Tibial nerve (tissue), 4 donors: ENCODE results near the gene AMIGO3. TPM values are rescaled to one million over a fixed set of nuclear protein-coding genes. Genes with fewer than 3 reads are reported as not detected.
"Not testable (repeated sequence)": the region's sequence is repeated elsewhere in the genome, so short reads cannot be mapped to it uniquely, and the experiment has no call there.

Source experiments
- DNase-seq, 2 donors: peaks; one replicate each; pipeline ENCODE4 v3.0.0-alpha.2; 2019; ENCODE audit warnings: low spot score in 2 of 2
- H3K27ac ChIP-seq, 4 donors: fragments of 200-600 bp; sonication (generic) in 3 of 4; one replicate each; pipeline ENCODE4 v1.5.1; 2017 to 2019; ENCODE audit warnings: mild to moderate bottlenecking in 1 of 4
- H3K27me3 ChIP-seq, 2 donors: fragments of 200-600 bp; sonication (generic) in 1 of 2; one replicate each; pipeline versions ENCODE4 v1.5.1 to v1.6.0; 2017 to 2019
- H3K36me3 ChIP-seq, 3 donors: fragments of 200-600 bp; sonication (generic); one replicate each; pipeline ENCODE4 v1.5.1; 2018 to 2019
- H3K4me1 ChIP-seq, 4 donors: fragments of 200-600 bp; sonication (generic) in 3 of 4; one replicate each; pipeline ENCODE4 v1.5.1; 2017 to 2019
- H3K4me3 ChIP-seq, 4 donors: fragments of 200-600 bp; sonication (generic) in 3 of 4; one replicate each; pipeline ENCODE4 v1.5.1; 2017 to 2019; ENCODE audit warnings: mild to moderate bottlenecking in 1 of 4, moderate library complexity in 1 of 4
- H3K9me3 ChIP-seq, 4 donors: fragments of 200-600 bp; sonication (generic) in 3 of 4; one replicate each; pipeline ENCODE4 v1.5.1; 2017 to 2019
- CTCF ChIP-seq, 5 experiments: fragments of 200-600 bp in 3 of 5; fragments of 450-650 bp in 2 of 5; sonication (generic) in 3 of 5; IDR thresholded peaks; one replicate each; pipeline ENCODE4 v1.5.1; 2016 to 2019; ENCODE audit warnings: antibody characterized with exemption in 5 of 5, mild to moderate bottlenecking in 3 of 5, moderate library complexity in 2 of 5
- EP300 ChIP-seq, 2 donors: sonication (generic); formaldehyde crosslinking; IDR thresholded peaks; one replicate each; pipeline ENCODE4 v1.6.1; 2017; ENCODE audit warnings: antibody characterized with exemption in 2 of 2, mild to moderate bottlenecking in 1 of 2
- POLR2A ChIP-seq, 2 donors: fragments of 450-650 bp; IDR thresholded peaks; one replicate each; pipeline ENCODE4 v1.6.1; 2017; ENCODE audit warnings: antibody characterized with exemption in 2 of 2, mild to moderate bottlenecking in 2 of 2, moderate library complexity in 2 of 2
- WGBS, 2 donors: methylation state at CpG; one replicate each; pipeline ENCODE4 v1.1.5; 2018; 5-methylcytosine and 5-hydroxymethylcytosine counted together
- total RNA-seq, 4 donors: library from RNA; depleted of rRNA; stranded (reverse); fragments of >200 nt; gene quantifications; one replicate each; pipeline ENCODE4 v1.1.0, GENCODE V29; 2016

The AMIGO3 gene
- total RNA-seq, 4 donors from 2014 or later = 2.1 to 4.2 TPM; not detected in 2

DNA sequence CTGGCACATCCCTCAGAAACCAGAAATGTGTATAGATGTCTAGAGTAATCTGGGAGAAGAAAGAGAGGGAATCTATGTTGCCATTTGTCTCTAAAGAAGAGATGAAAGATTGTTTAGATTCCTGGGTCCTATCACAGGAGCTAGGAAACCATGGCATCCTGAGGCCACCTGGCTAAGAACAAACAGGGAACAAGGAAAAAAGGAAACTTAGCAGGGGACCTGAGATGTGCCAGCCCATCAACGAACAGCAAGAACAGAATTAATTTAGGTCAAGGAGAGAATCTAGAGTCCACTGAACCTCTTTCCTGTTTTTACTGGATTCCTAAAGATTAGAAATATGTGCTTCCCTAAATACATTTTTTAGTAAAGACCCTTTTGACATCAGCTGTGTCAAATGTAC is 36.6 kb upstream of the AMIGO3 start:
- Histone ChIP-seq H3K27ac (no peak overlapping the region), H3K27me3 (no peaks in the 10 kb centered on the region), H3K36me3 (no peaks in the 10 kb centered on the region), H3K4me3 (no peak overlapping the region), H3K9me3 (no peaks in the 10 kb centered on the region), H3K4me1 (peaks cover 0 to 77% (median 9%) of the 10 kb centered on the region in 4 donors)
- DNase-seq = no peak
- TF ChIP-seq EP300 (IDR thresholded peaks at IDR 0.05) = no peak
- TF ChIP-seq CTCF (IDR thresholded peaks at IDR 0.05) = no peak
- no peak for TF ChIP-seq POLR2A (IDR thresholded peaks at IDR 0.05)
- WGBS, 2 donors = 69 to 74% methylated on average over 1 of the region's 1 CpG

DNA sequence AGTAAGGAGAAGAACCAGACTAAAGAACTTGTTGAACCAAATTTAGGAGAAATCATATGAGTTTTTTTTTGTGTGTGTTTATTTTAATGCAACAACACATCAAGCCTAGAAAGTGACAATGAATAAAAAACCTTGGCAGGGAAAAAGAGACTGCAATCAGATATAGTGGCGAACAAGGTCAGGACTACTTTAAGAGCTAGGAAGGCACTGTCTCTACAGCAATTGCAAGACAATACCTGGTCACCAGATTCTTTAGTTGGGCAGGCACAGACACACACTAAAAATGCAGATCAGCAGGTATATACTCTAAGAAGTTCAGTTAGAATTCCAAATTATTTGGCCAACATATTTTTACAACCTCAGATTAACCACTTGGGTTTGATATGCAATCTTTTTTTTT is 35.1 kb upstream of the AMIGO3 start:
- Histone ChIP-seq H3K4me1 (peaks cover 0 to 73% (median 9%) of the 10 kb centered on the region in 4 donors), H3K27me3 (no peaks in the 10 kb centered on the region), H3K27ac (no peak overlapping the region), H3K4me3 (no peak overlapping the region), H3K36me3 (no peaks in the 10 kb centered on the region), H3K9me3 (no peaks in the 10 kb centered on the region)
- no peak for DNase-seq
- TF ChIP-seq POLR2A (IDR thresholded peaks at IDR 0.05) (no peak), EP300 (IDR thresholded peaks at IDR 0.05) (no peak)
- 96 to 100% methylated on average over 1 of the region's 1 CpG for WGBS, 2 donors

- no peak overlapping the region for H3K27ac ChIP-seq
- no peaks in the 10 kb centered on the region for H3K9me3 ChIP-seq
- WGBS, 2 donors = 67 to 71% methylated on average over 4 of the region's 4 CpGs
- H3K36me3 ChIP-seq = peaks cover 0 to 17% (median 6%) of the 10 kb centered on the region in 3 donors
- no peak for DNase-seq
- H3K4me1 ChIP-seq = peaks cover 0 to 62% (median 9%) of the 10 kb centered on the region in 4 donors
- no peaks in the 10 kb centered on the region for H3K27me3 ChIP-seq
- TF ChIP-seq EP300 (IDR thresholded peaks at IDR 0.05) (no peak), POLR2A (IDR thresholded peaks at IDR 0.05) (no peak), CTCF (IDR thresholded peaks at IDR 0.05) (no peak)
- no peak overlapping the region for H3K4me3 ChIP-seq
Observed at GRCh38 chr3:49751501-49751900, 32.0 kb upstream of the AMIGO3 start.

DNA sequence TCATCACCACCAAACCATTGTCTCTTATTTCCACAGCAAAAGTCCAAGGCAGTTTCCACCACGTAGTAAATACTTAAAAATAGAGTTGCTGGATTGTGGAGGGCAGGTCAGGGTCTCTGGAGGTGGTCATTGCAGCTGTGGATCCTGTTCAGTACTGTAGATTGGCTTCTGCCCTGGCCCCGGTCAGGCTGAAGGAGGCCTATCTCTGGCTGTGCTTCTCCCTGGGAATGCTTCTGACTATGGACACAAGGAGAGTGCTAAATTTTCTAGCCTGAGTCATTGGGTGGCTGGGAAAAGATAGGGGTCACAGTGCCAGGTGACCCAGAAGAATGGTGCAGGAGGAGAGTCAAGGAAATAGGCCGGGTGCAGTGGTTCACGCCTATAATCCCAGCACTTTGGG is 30.6 kb upstream of the AMIGO3 start:
- WGBS, 2 donors = 84 to 86% methylated on average over 4 of the region's 4 CpGs

GRCh38 chr3:49748874-49749273 is 29.4 kb upstream of the AMIGO3 start:
- not testable (repeated sequence) for H3K4me3 ChIP-seq, H3K27ac ChIP-seq, H3K9me3 ChIP-seq, H3K27me3 ChIP-seq, DNase-seq
- peaks cover 0 to 33% (median 6%) of the 10 kb centered on the region in 3 donors for H3K36me3 ChIP-seq
- WGBS, 2 donors = 82 to 91% methylated on average over 5 of the region's 5 CpGs
- H3K4me1 ChIP-seq = peaks cover 0 to 54% (median 6%) of the 10 kb centered on the region in 4 donors

More for the DNA sequence above, 30.6 kb upstream of the AMIGO3 start:
- TF ChIP-seq POLR2A (IDR thresholded peaks at IDR 0.05) (no peak), EP300 (IDR thresholded peaks at IDR 0.05) (no peak), CTCF (IDR thresholded peaks at IDR 0.05) (no peak)
- Histone ChIP-seq H3K4me1 (peaks cover 0 to 59% (median 9%) of the 10 kb centered on the region in 4 donors), H3K27ac (no peak overlapping the region), H3K27me3 (no peaks in the 10 kb centered on the region), H3K4me3 (no peak overlapping the region), H3K36me3 (peaks cover 0 to 29% (median 6%) of the 10 kb centered on the region in 3 donors), H3K9me3 (no peaks in the 10 kb centered on the region)
- DNase-seq = no peak

GRCh38 chr3:49747792-49748480 is 28.5 kb upstream of the AMIGO3 start:
- Histone ChIP-seq H3K27me3 (no peaks in the 10 kb centered on the region), H3K27ac (no peak overlapping the region), H3K9me3 (no peaks in the 10 kb centered on the region), H3K4me1 (peaks cover 0 to 45% (median 2%) of the 10 kb centered on the region in 4 donors), H3K4me3 (no peak overlapping the region), H3K36me3 (peaks cover 0 to 40% (median 6%) of the 10 kb centered on the region in 3 donors)
- 74 to 75% methylated on average over 10 to 13 of the region's 13 CpGs for WGBS, 2 donors
- TF ChIP-seq CTCF (IDR thresholded peaks at IDR 0.05) (no peak), EP300 (IDR thresholded peaks at IDR 0.05) (no peak), POLR2A (IDR thresholded peaks at IDR 0.05) (no peak)
- DNase-seq = no peak
